ENCODE results near the gene PDSS2. TPM values are rescaled to one million over a fixed set of nuclear protein-coding genes. Genes with fewer than 3 reads are reported as not detected.

Gene PDSS2
- polyA plus RNA-seq, 2 donors: 3.6 to 7.3 TPM

- 95 to 100% methylated on average over 1 of the region's 1 CpG for WGBS, 2 donors
These were observed 56.8 kb downstream of the PDSS2 start for GRCh38 chr6:107402533-107402932.

DNA sequence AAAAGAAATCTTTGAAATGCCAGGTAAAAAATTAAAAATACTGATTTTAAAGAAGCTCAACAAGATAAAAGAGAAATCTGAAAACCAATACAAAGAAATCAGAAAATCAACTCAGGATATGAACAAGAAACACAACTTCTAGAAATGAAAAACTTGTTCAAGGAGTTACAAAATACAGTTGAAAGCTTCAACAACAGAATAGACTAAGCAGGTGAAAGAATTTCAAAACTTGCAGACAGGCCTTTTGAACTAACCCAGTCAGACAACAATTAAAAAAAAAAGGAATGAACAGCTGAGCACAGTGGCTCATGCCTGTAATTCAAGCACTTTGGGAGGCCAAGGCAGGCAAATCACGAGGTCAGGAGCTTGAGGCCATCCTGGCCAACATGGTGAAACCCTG lies 57.8 kb downstream of the PDSS2 start:
- Histone ChIP-seq H3K27me3 (ENCODE audit: control insufficient read depth in 1 of 2, insufficient read depth in 2 of 2, low read length in 2 of 2) (no peaks in the 10 kb centered on the region), H3K36me3 (ENCODE audit: control insufficient read depth in 2 of 2, insufficient read depth in 2 of 2, low read length in 1 of 2) (peaks cover 0 to 5% of the 10 kb centered on the region in 2 donors), H3K27ac (ENCODE audit: low read depth in 2 of 2, low read length in 1 of 2) (no peak overlapping the region), H3K4me3 (ENCODE audit: low read depth in 1 of 2, low read length in 2 of 2) (no peak overlapping the region), H3K9me3 (ENCODE audit: control insufficient read depth in 2 of 2, insufficient read depth in 1 of 2, low read depth in 1 of 2, low read length in 1 of 2) (peaks cover 0 to 5% of the 10 kb centered on the region in 2 donors), H3K4me1 (ENCODE audit: control insufficient read depth in 2 of 2, insufficient read depth in 2 of 2, low read length in 1 of 2) (no peaks in the 10 kb centered on the region)
- WGBS, 2 donors: 90 to 97% methylated on average over 1 of the region's 1 CpG

More at GRCh38 chr6:107402533-107402932, 56.8 kb downstream of the PDSS2 start:
- H3K4me3 ChIP-seq (ENCODE audit: low read depth in 1 of 2, low read length in 2 of 2): no peak overlapping the region
- H3K9me3 ChIP-seq (ENCODE audit: control insufficient read depth in 2 of 2, insufficient read depth in 1 of 2, low read depth in 1 of 2, low read length in 1 of 2): peaks cover 0 to 5% of the 10 kb centered on the region in 2 donors
- no peaks in the 10 kb centered on the region for H3K27me3 ChIP-seq (ENCODE audit: control insufficient read depth in 1 of 2, insufficient read depth in 2 of 2, low read length in 2 of 2)
- H3K4me1 ChIP-seq (ENCODE audit: control insufficient read depth in 2 of 2, insufficient read depth in 2 of 2, low read length in 1 of 2): no peaks in the 10 kb centered on the region
- H3K36me3 ChIP-seq (ENCODE audit: control insufficient read depth in 2 of 2, insufficient read depth in 2 of 2, low read length in 1 of 2): peaks cover 0 to 5% of the 10 kb centered on the region in 2 donors
- H3K27ac ChIP-seq (ENCODE audit: low read depth in 2 of 2, low read length in 1 of 2): no peak overlapping the region

- Histone ChIP-seq H3K4me1 (ENCODE audit: control insufficient read depth in 2 of 2, insufficient read depth in 2 of 2, low read length in 1 of 2) (no peaks in the 10 kb centered on the region), H3K27ac (ENCODE audit: low read depth in 2 of 2, low read length in 1 of 2) (no peak overlapping the region), H3K4me3 (ENCODE audit: low read depth in 1 of 2, low read length in 2 of 2) (no peak overlapping the region), H3K36me3 (ENCODE audit: control insufficient read depth in 2 of 2, insufficient read depth in 2 of 2, low read length in 1 of 2) (peaks cover 0 to 5% of the 10 kb centered on the region in 2 donors), H3K27me3 (ENCODE audit: control insufficient read depth in 1 of 2, insufficient read depth in 2 of 2, low read length in 2 of 2) (no peaks in the 10 kb centered on the region), H3K9me3 (ENCODE audit: control insufficient read depth in 2 of 2, insufficient read depth in 1 of 2, low read depth in 1 of 2, low read length in 1 of 2) (peaks cover 0 to 5% of the 10 kb centered on the region in 2 donors)
- 95 to 97% methylated on average over 4 of the region's 4 CpGs for WGBS, 2 donors
These were observed 58.7 kb downstream of the PDSS2 start for GRCh38 chr6:107400616-107401147.

DNA sequence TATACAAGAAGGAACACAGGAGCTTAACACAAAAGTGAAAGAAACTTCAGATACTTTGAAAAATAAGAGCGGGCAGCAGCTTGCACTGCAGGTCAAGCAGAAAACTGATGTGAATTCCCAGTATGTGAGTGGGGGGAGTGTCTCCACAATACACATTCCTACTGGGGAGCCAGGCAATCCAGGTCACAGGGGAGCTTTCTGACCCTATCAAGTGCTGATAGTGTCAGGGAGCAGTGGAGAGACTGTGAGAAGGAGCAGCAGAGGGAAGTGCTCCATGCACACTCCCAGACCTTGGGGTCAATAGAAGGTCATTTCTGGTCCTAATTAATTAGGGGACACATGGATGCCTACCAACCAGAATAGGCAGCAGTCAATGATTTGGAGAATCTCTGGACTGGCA lies 59.4 kb downstream of the PDSS2 start:
- WGBS, 2 donors: 87 to 88% methylated on average over 1 of the region's 1 CpG

GRCh38 chr6:107398001-107398400 lies 61.4 kb downstream of the PDSS2 start:
- H3K27ac ChIP-seq (ENCODE audit: low read depth in 2 of 2, low read length in 1 of 2): no peak overlapping the region
- peaks cover 0 to 5% of the 10 kb centered on the region in 2 donors for H3K36me3 ChIP-seq (ENCODE audit: control insufficient read depth in 2 of 2, insufficient read depth in 2 of 2, low read length in 1 of 2)
- H3K27me3 ChIP-seq (ENCODE audit: control insufficient read depth in 1 of 2, insufficient read depth in 2 of 2, low read length in 2 of 2): no peaks in the 10 kb centered on the region
- no peaks in the 10 kb centered on the region for H3K4me1 ChIP-seq (ENCODE audit: control insufficient read depth in 2 of 2, insufficient read depth in 2 of 2, low read length in 1 of 2)
- H3K9me3 ChIP-seq (ENCODE audit: control insufficient read depth in 2 of 2, insufficient read depth in 1 of 2, low read depth in 1 of 2, low read length in 1 of 2): no peaks in the 10 kb centered on the region
- H3K4me3 ChIP-seq (ENCODE audit: low read depth in 1 of 2, low read length in 2 of 2): no peak overlapping the region

More for the DNA sequence above, 59.4 kb downstream of the PDSS2 start:
- Histone ChIP-seq H3K36me3 (ENCODE audit: control insufficient read depth in 2 of 2, insufficient read depth in 2 of 2, low read length in 1 of 2) (peaks cover 0 to 5% of the 10 kb centered on the region in 2 donors), H3K4me1 (ENCODE audit: control insufficient read depth in 2 of 2, insufficient read depth in 2 of 2, low read length in 1 of 2) (no peaks in the 10 kb centered on the region), H3K27ac (ENCODE audit: low read depth in 2 of 2, low read length in 1 of 2) (no peak overlapping the region), H3K27me3 (ENCODE audit: control insufficient read depth in 1 of 2, insufficient read depth in 2 of 2, low read length in 2 of 2) (no peaks in the 10 kb centered on the region), H3K4me3 (ENCODE audit: low read depth in 1 of 2, low read length in 2 of 2) (no peak overlapping the region), H3K9me3 (ENCODE audit: control insufficient read depth in 2 of 2, insufficient read depth in 1 of 2, low read depth in 1 of 2, low read length in 1 of 2) (peaks cover 0 to 5% of the 10 kb centered on the region in 2 donors)

DNA sequence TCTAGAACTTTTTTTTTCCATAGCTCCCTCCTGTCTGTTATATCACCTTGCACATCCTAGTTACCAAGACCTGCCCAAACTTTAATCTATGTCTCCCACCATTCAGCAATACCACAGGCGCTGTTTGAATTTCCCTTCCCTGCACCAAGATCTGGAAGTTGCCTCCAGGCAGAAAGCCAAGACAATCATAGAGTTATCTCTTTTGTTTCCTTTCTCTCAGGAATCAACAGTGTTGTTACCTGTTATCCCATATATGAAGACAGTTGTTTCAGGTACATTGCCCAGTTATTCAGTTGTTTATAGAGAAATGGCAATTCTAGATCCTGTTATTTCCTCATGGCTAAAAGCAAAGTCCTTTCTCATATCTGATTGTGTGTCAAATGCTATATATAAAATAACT lies 63.2 kb downstream of the PDSS2 start:
- H3K36me3 ChIP-seq (ENCODE audit: control insufficient read depth in 2 of 2, insufficient read depth in 2 of 2, low read length in 1 of 2): peaks cover 0 to 5% of the 10 kb centered on the region in 2 donors
- H3K4me3 ChIP-seq (ENCODE audit: low read depth in 1 of 2, low read length in 2 of 2): no peak overlapping the region
- no peaks in the 10 kb centered on the region for H3K27me3 ChIP-seq (ENCODE audit: control insufficient read depth in 1 of 2, insufficient read depth in 2 of 2, low read length in 2 of 2)
- no peak overlapping the region for H3K27ac ChIP-seq (ENCODE audit: low read depth in 2 of 2, low read length in 1 of 2)
- no peaks in the 10 kb centered on the region for H3K4me1 ChIP-seq (ENCODE audit: control insufficient read depth in 2 of 2, insufficient read depth in 2 of 2, low read length in 1 of 2)
- 80 to 97% methylated on average over 1 of the region's 1 CpG for WGBS, 2 donors
- H3K9me3 ChIP-seq (ENCODE audit: control insufficient read depth in 2 of 2, insufficient read depth in 1 of 2, low read depth in 1 of 2, low read length in 1 of 2): no peaks in the 10 kb centered on the region

DNA sequence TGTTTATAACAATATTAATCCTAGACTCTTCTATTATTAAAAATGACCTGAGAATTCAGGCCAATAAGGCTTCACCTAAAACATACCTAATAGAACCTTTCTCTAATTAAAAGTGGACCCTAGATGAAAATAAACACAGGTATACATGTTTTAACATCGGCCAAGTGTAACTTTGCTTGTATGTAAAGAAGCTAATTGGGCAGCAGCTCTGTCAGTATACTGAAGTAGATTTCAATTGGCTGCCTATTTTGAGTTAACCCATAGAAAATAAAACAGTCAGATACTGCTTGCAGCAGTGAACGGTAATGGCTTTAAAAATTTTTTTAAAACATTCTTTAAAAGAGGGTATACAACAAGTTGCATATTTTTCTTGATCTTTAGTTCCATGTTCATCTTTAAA lies 67.3 kb downstream of the PDSS2 start:
- H3K36me3 ChIP-seq (ENCODE audit: control insufficient read depth in 2 of 2, insufficient read depth in 2 of 2, low read length in 1 of 2): no peaks in the 10 kb centered on the region
- H3K9me3 ChIP-seq (ENCODE audit: control insufficient read depth in 2 of 2, insufficient read depth in 1 of 2, low read depth in 1 of 2, low read length in 1 of 2): no peaks in the 10 kb centered on the region
- H3K4me3 ChIP-seq (ENCODE audit: low read depth in 1 of 2, low read length in 2 of 2): no peak overlapping the region
- no peaks in the 10 kb centered on the region for H3K4me1 ChIP-seq (ENCODE audit: control insufficient read depth in 2 of 2, insufficient read depth in 2 of 2, low read length in 1 of 2)
- no peaks in the 10 kb centered on the region for H3K27me3 ChIP-seq (ENCODE audit: control insufficient read depth in 1 of 2, insufficient read depth in 2 of 2, low read length in 2 of 2)
- H3K27ac ChIP-seq (ENCODE audit: low read depth in 2 of 2, low read length in 1 of 2): no peak overlapping the region
- WGBS, 2 donors: 87 to 93% methylated on average over 2 of the region's 2 CpGs

- H3K27me3 ChIP-seq (ENCODE audit: control insufficient read depth in 1 of 2, insufficient read depth in 2 of 2, low read length in 2 of 2): no peaks in the 10 kb centered on the region
- H3K4me3 ChIP-seq (ENCODE audit: low read depth in 1 of 2, low read length in 2 of 2): no peak overlapping the region
- H3K27ac ChIP-seq (ENCODE audit: low read depth in 2 of 2, low read length in 1 of 2): no peak overlapping the region
- no peaks in the 10 kb centered on the region for H3K4me1 ChIP-seq (ENCODE audit: control insufficient read depth in 2 of 2, insufficient read depth in 2 of 2, low read length in 1 of 2)
- no peaks in the 10 kb centered on the region for H3K36me3 ChIP-seq (ENCODE audit: control insufficient read depth in 2 of 2, insufficient read depth in 2 of 2, low read length in 1 of 2)
- H3K9me3 ChIP-seq (ENCODE audit: control insufficient read depth in 2 of 2, insufficient read depth in 1 of 2, low read depth in 1 of 2, low read length in 1 of 2): no peaks in the 10 kb centered on the region
These were observed 68.5 kb downstream of the PDSS2 start for GRCh38 chr6:107390685-107391435.

DNA sequence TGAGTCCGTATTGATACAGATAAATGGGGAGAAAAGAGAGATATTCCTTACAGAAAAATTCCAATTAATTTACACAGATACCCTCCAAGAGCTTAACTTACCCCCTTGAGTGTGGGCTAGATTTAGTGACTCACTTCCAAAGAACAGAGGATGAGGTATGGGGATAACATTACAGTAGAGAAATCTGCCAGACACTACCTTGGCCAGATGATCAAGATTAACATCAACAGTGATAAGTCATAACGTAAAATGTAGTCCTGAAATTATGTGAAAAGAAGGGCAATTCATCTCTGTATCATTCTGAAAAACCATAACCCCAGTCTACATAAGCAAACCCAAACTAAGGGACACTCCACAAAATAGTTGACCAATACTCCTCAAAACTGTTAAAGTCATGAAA lies 69.3 kb downstream of the PDSS2 start:
- Histone ChIP-seq H3K27me3 (ENCODE audit: control insufficient read depth in 1 of 2, insufficient read depth in 2 of 2, low read length in 2 of 2) (no peaks in the 10 kb centered on the region), H3K27ac (ENCODE audit: low read depth in 2 of 2, low read length in 1 of 2) (no peak overlapping the region), H3K9me3 (ENCODE audit: control insufficient read depth in 2 of 2, insufficient read depth in 1 of 2, low read depth in 1 of 2, low read length in 1 of 2) (no peaks in the 10 kb centered on the region), H3K4me3 (ENCODE audit: low read depth in 1 of 2, low read length in 2 of 2) (no peak overlapping the region), H3K4me1 (ENCODE audit: control insufficient read depth in 2 of 2, insufficient read depth in 2 of 2, low read length in 1 of 2) (no peaks in the 10 kb centered on the region), H3K36me3 (ENCODE audit: control insufficient read depth in 2 of 2, insufficient read depth in 2 of 2, low read length in 1 of 2) (no peaks in the 10 kb centered on the region)
- WGBS, 2 donors: 93 to 97% methylated on average over 2 of the region's 2 CpGs

- Histone ChIP-seq H3K27me3 (ENCODE audit: control insufficient read depth in 1 of 2, insufficient read depth in 2 of 2, low read length in 2 of 2) (no peaks in the 10 kb centered on the region), H3K36me3 (ENCODE audit: control insufficient read depth in 2 of 2, insufficient read depth in 2 of 2, low read length in 1 of 2) (no peaks in the 10 kb centered on the region), H3K9me3 (ENCODE audit: control insufficient read depth in 2 of 2, insufficient read depth in 1 of 2, low read depth in 1 of 2, low read length in 1 of 2) (no peaks in the 10 kb centered on the region), H3K4me1 (ENCODE audit: control insufficient read depth in 2 of 2, insufficient read depth in 2 of 2, low read length in 1 of 2) (no peaks in the 10 kb centered on the region), H3K27ac (ENCODE audit: low read depth in 2 of 2, low read length in 1 of 2) (no peak overlapping the region), H3K4me3 (ENCODE audit: low read depth in 1 of 2, low read length in 2 of 2) (no peak overlapping the region)
- WGBS, 2 donors: 90 to 95% methylated on average over 2 of the region's 2 CpGs
These were observed 72.5 kb downstream of the PDSS2 start for GRCh38 chr6:107386904-107387303.
